Fibroblast of mammary gland (primary cell): ENCODE data around the gene TEDC2.

Source experiments
- DNase-seq: peaks from one replicate; pipeline ENCODE4 v3.0.0-alpha.2; 2010; ENCODE audit warnings: low read depth
- H3K4me3 ChIP-seq: 2 replicates; pipeline ENCODE4 v1.5.1; 2011; ENCODE audit warnings: low read depth, mild to moderate bottlenecking, low read length, moderate library complexity; ENCODE audit not compliant: control insufficient read depth
- TF ChIP-seq, protein P1 (sequence below): conservative IDR thresholded peaks from 2 replicates; pipeline ENCODE4 v1.5.1; 2011; ENCODE audit warnings: low read depth, low read length, inconsistent platforms; ENCODE audit not compliant: control insufficient read depth, insufficient read depth

TEDC2 gene

DNA sequence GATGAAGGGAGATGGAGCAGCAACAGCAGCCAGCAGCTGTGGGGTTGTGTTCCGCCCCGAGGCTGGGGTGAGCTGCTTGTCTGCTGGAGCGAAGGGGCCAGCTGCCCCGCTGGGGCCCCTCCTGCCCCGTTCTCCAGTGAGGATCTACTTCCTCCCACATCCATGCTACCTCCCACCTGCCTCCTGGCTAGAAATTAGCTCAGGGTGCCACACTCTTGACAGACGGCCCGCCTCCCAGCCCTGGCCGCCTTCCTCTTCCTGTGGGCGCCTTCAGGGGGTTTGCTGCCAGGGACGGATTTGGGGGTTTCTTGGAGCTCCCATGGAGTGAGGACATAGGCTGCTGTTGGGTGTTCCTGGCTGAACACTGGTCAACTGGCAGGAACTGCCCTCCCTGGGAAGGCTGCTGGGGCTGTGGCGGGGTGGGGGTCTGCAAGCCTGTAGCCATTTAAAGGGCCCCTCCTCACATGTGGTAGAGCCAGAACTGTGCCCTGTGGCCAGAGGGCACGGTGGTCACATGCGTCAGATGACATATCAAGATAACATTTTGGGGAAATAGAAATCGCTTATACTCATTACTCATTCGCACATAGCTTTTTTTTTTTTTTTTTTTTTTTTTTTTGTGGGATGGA is 28.1 kb downstream of the TEDC2 start:
- TF ChIP-seq, protein P1, sequence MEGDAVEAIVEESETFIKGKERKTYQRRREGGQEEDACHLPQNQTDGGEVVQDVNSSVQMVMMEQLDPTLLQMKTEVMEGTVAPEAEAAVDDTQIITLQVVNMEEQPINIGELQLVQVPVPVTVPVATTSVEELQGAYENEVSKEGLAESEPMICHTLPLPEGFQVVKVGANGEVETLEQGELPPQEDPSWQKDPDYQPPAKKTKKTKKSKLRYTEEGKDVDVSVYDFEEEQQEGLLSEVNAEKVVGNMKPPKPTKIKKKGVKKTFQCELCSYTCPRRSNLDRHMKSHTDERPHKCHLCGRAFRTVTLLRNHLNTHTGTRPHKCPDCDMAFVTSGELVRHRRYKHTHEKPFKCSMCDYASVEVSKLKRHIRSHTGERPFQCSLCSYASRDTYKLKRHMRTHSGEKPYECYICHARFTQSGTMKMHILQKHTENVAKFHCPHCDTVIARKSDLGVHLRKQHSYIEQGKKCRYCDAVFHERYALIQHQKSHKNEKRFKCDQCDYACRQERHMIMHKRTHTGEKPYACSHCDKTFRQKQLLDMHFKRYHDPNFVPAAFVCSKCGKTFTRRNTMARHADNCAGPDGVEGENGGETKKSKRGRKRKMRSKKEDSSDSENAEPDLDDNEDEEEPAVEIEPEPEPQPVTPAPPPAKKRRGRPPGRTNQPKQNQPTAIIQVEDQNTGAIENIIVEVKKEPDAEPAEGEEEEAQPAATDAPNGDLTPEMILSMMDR = no peak
- no peak for DNase-seq
- no peak overlapping the region for H3K4me3 ChIP-seq

DNA sequence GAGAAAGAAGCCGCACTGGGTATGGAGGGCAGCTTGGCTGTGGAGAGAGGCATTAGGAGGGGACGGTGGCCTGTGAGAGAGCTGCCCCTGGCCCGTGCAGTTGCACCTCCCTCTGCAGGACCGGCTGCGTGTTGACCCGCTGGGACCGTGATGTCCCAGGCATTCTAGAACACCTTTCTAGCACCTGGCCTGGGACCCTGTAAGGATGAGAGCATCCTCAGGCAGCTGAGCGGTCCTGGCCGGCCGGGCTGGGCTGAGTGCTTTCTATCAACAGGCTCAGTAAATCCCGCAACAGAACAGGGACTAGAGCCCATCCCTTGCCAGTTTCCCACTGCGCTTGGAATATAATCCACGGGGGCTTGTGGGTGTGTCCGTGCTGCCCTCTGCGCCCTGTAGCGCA is 29.7 kb downstream of the TEDC2 start:
- no peak overlapping the region for H3K4me3 ChIP-seq
- TF ChIP-seq, protein P1 = no peak
- DNase-seq = no peak

DNA sequence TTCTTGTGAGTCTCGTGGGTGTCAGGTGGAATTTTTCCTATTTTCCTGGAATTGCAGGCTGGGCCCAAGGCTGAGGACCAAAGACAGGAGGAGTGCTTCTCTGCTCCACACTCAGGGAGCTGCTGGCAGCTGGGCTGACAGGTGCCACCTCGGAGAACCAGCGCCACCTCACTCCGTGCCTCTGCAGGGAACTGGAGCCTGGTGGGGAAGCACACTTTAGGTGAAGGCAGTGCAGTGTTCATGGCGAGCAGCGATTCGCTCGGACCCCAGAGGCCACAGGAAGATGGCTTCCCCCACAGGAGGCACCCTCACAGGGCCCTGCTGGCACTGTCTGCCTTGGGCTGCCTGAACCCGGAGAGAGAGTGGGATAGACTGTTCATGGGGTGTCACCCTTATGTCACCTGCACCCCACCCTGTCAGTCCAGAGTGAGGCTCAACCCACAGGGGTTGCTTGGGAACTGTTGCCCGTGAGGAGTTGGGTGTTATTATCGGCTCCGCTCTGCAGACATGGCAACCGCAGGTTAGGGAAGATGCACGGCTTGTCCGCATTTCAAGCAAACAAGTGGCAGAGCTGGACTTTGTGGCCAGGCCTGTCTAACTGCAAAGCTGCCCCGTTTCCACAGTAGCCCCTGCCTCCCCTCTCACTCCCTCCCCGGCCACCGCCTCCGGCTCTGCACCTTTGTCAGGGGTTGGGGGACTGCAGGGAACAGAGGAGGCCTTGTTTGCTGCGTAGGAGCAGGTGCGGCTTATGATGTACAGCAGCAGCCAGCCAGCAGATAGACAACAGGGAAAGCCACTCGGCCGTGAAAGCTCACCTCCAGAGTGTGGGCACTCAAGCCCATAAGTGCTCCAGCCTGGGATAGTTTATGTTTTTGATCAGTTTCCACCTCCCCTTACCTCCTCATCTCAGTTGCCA is 30.5 kb downstream of the TEDC2 start:
- DNase-seq = no peak
- TF ChIP-seq, protein P1 = no peak
- H3K4me3 ChIP-seq = no peak overlapping the region

DNA sequence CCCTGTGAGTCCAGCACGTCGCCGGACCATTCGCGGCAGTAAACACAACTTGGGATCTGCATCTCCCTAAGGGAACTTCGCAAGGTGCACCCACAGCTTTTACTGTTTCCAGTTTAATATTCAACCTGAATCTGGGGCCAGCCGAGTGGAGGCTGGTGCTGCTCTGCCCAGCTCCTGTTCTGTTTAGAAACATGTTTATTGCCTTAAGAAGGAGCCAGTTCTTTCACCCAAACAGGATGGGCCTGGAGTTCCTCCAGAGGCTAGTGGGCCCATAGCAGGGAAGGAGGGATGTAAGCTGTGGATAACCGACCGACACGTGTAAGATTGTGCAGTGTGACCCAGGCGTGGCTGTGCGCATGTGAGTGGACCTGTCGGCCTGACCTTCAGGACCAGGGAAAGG is 32.4 kb downstream of the TEDC2 start:
- TF ChIP-seq, protein P1 = no peak
- H3K4me3 ChIP-seq = no peak overlapping the region
- no peak for DNase-seq

DNA sequence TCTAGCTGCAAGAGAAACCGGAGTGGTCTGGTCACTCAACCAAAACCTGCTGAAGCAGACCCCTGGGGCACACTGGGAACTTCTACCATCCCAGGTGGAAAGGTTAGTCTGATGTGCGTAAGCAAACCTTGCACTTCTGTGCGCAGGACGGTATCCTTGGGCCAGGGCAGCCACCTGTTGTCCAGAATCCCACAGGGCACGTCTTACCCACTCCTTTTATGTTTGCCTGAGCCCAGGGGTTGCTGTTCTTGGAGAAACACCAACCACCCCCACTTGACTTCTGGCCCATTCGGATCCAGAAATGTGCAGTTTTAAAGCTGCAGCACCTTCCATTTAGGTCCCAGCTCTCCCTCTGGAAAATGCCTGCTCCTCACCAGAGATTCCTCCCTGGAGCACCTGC is 33.7 kb downstream of the TEDC2 start:
- no peak for DNase-seq
- H3K4me3 ChIP-seq = no peak overlapping the region
- TF ChIP-seq, protein P1 = no peak

DNA sequence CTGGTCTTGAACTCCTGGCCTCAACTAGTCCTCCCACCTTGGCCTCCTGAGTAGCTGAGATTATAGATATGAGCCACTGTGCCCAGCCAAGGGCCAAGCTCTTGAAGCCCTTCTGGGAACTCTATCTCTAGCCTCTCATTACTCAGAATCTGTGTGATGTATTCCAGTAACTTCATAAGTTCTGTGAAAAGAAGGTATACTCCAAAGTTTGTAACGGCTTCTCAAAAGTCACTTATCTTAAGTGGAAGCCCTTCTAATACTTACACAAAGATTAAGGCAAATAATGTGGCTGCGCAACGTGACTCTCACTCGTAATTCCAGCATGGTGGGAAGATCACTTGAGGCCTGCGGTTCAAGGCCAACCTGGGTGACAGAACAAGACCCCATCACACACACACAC is 34.7 kb downstream of the TEDC2 start:
- TF ChIP-seq, protein P1 = no peak
- DNase-seq = no peak
- H3K4me3 ChIP-seq = no peak overlapping the region

DNA sequence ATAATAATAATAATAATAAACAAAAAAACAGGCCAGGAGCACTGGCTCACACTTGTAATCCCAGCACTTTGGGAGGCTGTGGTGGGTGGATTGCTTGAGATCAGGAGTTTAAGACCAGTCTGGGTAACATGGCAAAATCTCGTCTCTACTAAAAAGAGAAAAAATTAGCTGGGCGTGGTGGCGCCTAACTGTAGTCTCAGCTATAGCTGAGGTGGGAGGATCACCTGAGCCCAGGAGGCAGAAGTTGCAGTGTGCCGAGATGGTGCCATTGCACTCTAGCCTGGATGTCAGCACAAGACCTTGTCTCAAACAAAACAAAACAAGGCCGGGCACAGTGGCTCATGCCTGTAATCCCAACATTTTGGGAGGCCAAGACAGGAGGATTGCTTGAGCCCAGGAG is 35.1 kb downstream of the TEDC2 start:
- DNase-seq = no peak
- TF ChIP-seq, protein P1 = no peak
- H3K4me3 ChIP-seq = no peak overlapping the region
